ENCODE results near the gene NUDT15. TPM values are rescaled to one million over a fixed set of nuclear protein-coding genes. Genes with fewer than 3 reads are reported as not detected.

The NUDT15 gene
- total RNA-seq (11.9 TPM), polyA plus RNA-seq (ENCODE audit: insufficient read depth, low read depth, low replicate concordance) (19.7 TPM)
- long read RNA-seq, donor 1, partial matches to known transcripts, result 23 of 27 reads
- long read RNA-seq, donor 1, other reads (novel, unspliced or antisense), result 0 of 27 reads
- long read RNA-seq, donor 2, transcript NUDT15-201 (3 exons, 2,098 nt), result major isoform, 11 of 11 reads
- long read RNA-seq, donor 2, partial matches to known transcripts, result 0 of 11 reads
- long read RNA-seq, donor 2, other reads (novel, unspliced or antisense), result 0 of 11 reads
- long read RNA-seq, donor 3, transcript NUDT15-201 (3 exons, 2,098 nt), result major isoform, 10 of 10 reads
- long read RNA-seq, donor 3, partial matches to known transcripts, result 0 of 10 reads
- long read RNA-seq, donor 3, other reads (novel, unspliced or antisense), result 0 of 10 reads
- long read RNA-seq, donor 4, transcript NUDT15-201 (3 exons, 2,098 nt), result major isoform, 11 of 152 reads
- long read RNA-seq, donor 4, partial matches to known transcripts, result 141 of 152 reads
- long read RNA-seq, donor 4, other reads (novel, unspliced or antisense), result 0 of 152 reads
- long read RNA-seq, donor 5, result 0 reads
- long read RNA-seq, donor 6, transcript NUDT15-201 (3 exons, 2,098 nt), result major isoform, 10 of 18 reads
- long read RNA-seq, donor 6, partial matches to known transcripts, result 8 of 18 reads
- long read RNA-seq, donor 6, other reads (novel, unspliced or antisense), result 0 of 18 reads
- long read RNA-seq, donor 7, transcript NUDT15-201 (3 exons, 2,098 nt), result major isoform, 13 of 15 reads
- long read RNA-seq, donor 7, partial matches to known transcripts, result 1 of 15 reads
- long read RNA-seq, donor 7, other reads (novel, unspliced or antisense), result 1 of 15 reads
- long read RNA-seq, donor 8, transcript NUDT15-201 (3 exons, 2,098 nt), result major isoform, 8 of 8 reads
- long read RNA-seq, donor 8, partial matches to known transcripts, result 0 of 8 reads
- long read RNA-seq, donor 8, other reads (novel, unspliced or antisense), result 0 of 8 reads
- long read RNA-seq, donor 9, partial matches to known transcripts, result 86 of 89 reads
- long read RNA-seq, donor 9, other reads (novel, unspliced or antisense), result 0 of 89 reads
- long read RNA-seq, donor 10, transcript NUDT15-201 (3 exons, 2,098 nt), result major isoform, 5 of 5 reads
- long read RNA-seq, donor 10, partial matches to known transcripts, result 0 of 5 reads
- long read RNA-seq, donor 10, other reads (novel, unspliced or antisense), result 0 of 5 reads

- DNase-seq, result peak; percentile 96 to 98 (median 97)
- no peak for FAIRE-seq
- Histone ChIP-seq H3K9ac (ENCODE audit: low read length in 3 of 3) (peak within 1 kb of the TSS; percentile 97 to 99 (median 99)), H3K27ac (ENCODE audit: low read depth in 2 of 2, low read length in 2 of 2) (peak within 1 kb of the TSS; percentile 98 to 99), H3K36me3 (ENCODE audit: control insufficient read depth in 2 of 3, insufficient read depth in 3 of 3, low read length in 3 of 3) (peaks cover 0 to 6% (median 0%) of the 10 kb centered on the region in 3 donors), H3K9me3 (ENCODE audit: control insufficient read depth in 2 of 3, insufficient read depth in 1 of 3, low read length in 3 of 3) (no peaks in the 10 kb centered on the region), H3K27me3 (ENCODE audit: control insufficient read depth, insufficient read depth, low read length) (no peaks in the 10 kb centered on the region), H3K4me1 (ENCODE audit: control insufficient read depth in 2 of 3, insufficient read depth in 2 of 3, low read depth in 1 of 3, low read length in 3 of 3) (peaks cover 2 to 13% (median 8%) of the 10 kb centered on the region in 3 donors), H3K4me3 (ENCODE audit: low read length in 3 of 3) (peak within 1 kb of the TSS; percentile 97 to 100 (median 99))
- TF ChIP-seq, protein P1, sequence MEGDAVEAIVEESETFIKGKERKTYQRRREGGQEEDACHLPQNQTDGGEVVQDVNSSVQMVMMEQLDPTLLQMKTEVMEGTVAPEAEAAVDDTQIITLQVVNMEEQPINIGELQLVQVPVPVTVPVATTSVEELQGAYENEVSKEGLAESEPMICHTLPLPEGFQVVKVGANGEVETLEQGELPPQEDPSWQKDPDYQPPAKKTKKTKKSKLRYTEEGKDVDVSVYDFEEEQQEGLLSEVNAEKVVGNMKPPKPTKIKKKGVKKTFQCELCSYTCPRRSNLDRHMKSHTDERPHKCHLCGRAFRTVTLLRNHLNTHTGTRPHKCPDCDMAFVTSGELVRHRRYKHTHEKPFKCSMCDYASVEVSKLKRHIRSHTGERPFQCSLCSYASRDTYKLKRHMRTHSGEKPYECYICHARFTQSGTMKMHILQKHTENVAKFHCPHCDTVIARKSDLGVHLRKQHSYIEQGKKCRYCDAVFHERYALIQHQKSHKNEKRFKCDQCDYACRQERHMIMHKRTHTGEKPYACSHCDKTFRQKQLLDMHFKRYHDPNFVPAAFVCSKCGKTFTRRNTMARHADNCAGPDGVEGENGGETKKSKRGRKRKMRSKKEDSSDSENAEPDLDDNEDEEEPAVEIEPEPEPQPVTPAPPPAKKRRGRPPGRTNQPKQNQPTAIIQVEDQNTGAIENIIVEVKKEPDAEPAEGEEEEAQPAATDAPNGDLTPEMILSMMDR (IDR thresholded peaks at IDR 0.05; ENCODE audit: borderline replicate concordance, extremely low read depth, insufficient read depth), result peak; percentile 92
- intact Hi-C loops (cut with DNase I), result no loop called here
These were observed at the start of gene NUDT15 for GRCh38 chr13:48037346-48038173. Gene NUDT15, plus strand, starts transcription at chr13:48037726. Its CDS starts 21 bp downstream, at chr13:48037747.

GRCh38 chr13:47990427-47990826 is 47.1 kb upstream of the NUDT15 start:
- TF ChIP-seq, protein P1 (IDR thresholded peaks at IDR 0.05; ENCODE audit: borderline replicate concordance, extremely low read depth, insufficient read depth), result no peak
- intact Hi-C loops (cut with DNase I), result no loop called here
- no peak overlapping the region for H3K9ac ChIP-seq (ENCODE audit: low read length in 3 of 3)
- no peak overlapping the region for H3K4me3 ChIP-seq (ENCODE audit: low read length in 3 of 3)
- DNase-seq (no peak), FAIRE-seq (no peak)
- H3K9me3 ChIP-seq (ENCODE audit: control insufficient read depth in 2 of 3, insufficient read depth in 1 of 3, low read length in 3 of 3), result no peaks in the 10 kb centered on the region
- peaks cover 0 to 4% (median 0%) of the 10 kb centered on the region in 3 donors for H3K4me1 ChIP-seq (ENCODE audit: control insufficient read depth in 2 of 3, insufficient read depth in 2 of 3, low read depth in 1 of 3, low read length in 3 of 3)
- peaks cover 2 to 21% (median 3%) of the 10 kb centered on the region in 3 donors for H3K36me3 ChIP-seq (ENCODE audit: control insufficient read depth in 2 of 3, insufficient read depth in 3 of 3, low read length in 3 of 3)
- H3K27me3 ChIP-seq (ENCODE audit: control insufficient read depth, insufficient read depth, low read length), result no peaks in the 10 kb centered on the region
- H3K27ac ChIP-seq (ENCODE audit: low read depth in 2 of 2, low read length in 2 of 2), result no peak overlapping the region

GRCh38 chr13:47990920-47991466 is 46.5 kb upstream of the NUDT15 start:
- Histone ChIP-seq H3K4me1 (ENCODE audit: control insufficient read depth in 2 of 3, insufficient read depth in 2 of 3, low read depth in 1 of 3, low read length in 3 of 3) (peaks cover 0 to 4% (median 0%) of the 10 kb centered on the region in 3 donors), H3K9me3 (ENCODE audit: control insufficient read depth in 2 of 3, insufficient read depth in 1 of 3, low read length in 3 of 3) (no peaks in the 10 kb centered on the region), H3K9ac (ENCODE audit: low read length in 3 of 3) (no peak overlapping the region), H3K27me3 (ENCODE audit: control insufficient read depth, insufficient read depth, low read length) (no peaks in the 10 kb centered on the region), H3K4me3 (ENCODE audit: low read length in 3 of 3) (no peak overlapping the region), H3K36me3 (ENCODE audit: control insufficient read depth in 2 of 3, insufficient read depth in 3 of 3, low read length in 3 of 3) (peaks cover 2 to 18% (median 3%) of the 10 kb centered on the region in 3 donors), H3K27ac (ENCODE audit: low read depth in 2 of 2, low read length in 2 of 2) (peak overlapping the region in 1 of 2 donors; percentile 36)
- DNase-seq, result no peak
- intact Hi-C loops (cut with DNase I), result no loop called here
- FAIRE-seq, result no peak
- TF ChIP-seq, protein P1 (IDR thresholded peaks at IDR 0.05; ENCODE audit: borderline replicate concordance, extremely low read depth, insufficient read depth), result no peak
